HG03103 (cell line): Measurements from ENCODE around the gene RHOXF1.
"Not testable (repeated sequence)": the region's sequence is repeated elsewhere in the genome, so short reads cannot be mapped to it uniquely, and the experiment has no call there.

Experiments
- ATAC-seq: cut with Tn5 transposase; IDR thresholded peaks from one replicate; pipeline ENCODE4 v1.9.1; 2021; ENCODE audit warnings: low read depth; ENCODE audit not compliant: unreplicated experiment

Gene RHOXF1

DNA sequence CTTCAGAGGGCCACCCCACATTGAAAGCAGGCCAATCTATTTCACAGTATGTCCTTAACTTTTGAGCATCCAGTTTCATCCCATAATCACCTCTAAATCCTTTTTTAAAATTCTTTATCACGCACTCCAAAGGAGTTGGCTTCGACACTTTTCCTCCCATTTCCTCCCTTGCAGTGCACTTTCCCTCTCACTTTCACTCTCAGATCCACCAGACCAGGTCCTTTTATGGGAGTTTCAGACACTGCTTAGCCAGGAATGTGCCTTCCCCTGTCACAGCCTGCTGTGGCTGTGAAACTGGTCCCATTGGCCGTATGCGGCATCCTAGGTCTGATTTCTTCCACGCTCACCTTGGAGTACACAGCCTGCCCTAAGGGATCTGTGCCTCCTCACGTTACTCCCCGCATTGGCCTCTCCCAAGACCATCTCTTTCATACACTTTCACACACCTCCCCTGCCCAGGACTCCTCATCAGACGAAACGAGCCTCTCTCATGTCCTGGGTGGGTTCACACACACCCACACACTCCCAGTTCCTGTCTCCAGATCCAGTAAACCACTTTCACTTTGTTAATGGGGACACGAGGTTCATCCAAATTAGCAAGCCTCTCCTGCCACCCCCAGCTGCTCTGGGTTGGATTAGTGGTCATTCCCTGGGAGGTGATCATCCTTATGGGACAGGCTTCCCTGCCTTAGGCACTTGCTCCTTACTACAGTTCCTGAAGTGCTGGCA is 28.3 kb downstream of the RHOXF1 start:
- no peak for ATAC-seq

DNA sequence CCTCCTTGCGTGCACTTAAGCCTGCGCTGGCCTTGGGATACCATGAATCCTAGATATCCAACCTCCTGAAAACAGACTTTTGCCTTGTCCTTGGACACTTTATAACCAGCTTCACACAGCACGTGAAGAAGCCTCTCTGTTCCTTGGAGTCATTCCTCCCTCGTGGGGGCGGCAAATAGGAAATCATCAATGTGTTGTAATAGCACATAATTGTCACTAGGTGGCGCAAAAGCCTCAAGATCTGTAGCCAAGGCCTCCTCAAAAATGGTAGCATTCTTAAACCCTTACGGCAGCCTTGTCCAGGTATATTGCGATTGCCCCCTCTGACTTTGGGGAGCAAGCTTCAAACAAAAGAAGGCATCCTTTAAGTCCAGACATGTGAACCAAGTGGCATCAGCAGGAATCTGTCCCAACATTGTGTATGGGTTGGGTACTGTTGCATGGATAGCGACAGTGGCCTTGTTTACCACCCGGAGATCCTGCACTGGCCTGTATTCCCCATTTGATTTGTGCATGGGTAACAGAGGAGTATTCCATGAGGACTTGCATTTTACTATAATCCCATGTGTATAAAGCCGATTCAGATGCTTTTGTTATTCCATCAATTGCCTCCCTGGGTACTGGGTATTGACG is 30.0 kb downstream of the RHOXF1 start:
- not testable (repeated sequence) for ATAC-seq

- ATAC-seq: not testable (repeated sequence)
Measured at GRCh38 chrX:120077590-120077989, 38.1 kb downstream of the RHOXF1 start, which contains the start of gene RHOXF2B. TSS of gene RHOXF2B (minus strand) at chrX:120077690. CDS start at chrX:120077552, 138 bp downstream.

- ATAC-seq: not testable (repeated sequence)
Measured at GRCh38 chrX:120066169-120066568, 49.5 kb downstream of the RHOXF1 start.
